Esophagus mucosa (tissue), 1 donor: ENCODE results near the gene USP54. TPM values are rescaled to one million over a fixed set of nuclear protein-coding genes. Genes with fewer than 3 reads are reported as not detected.
A peak's percentile ranks its signal among the peaks of the same experiment; 100 is the strongest.

ENCODE experiments used
- ATAC-seq: fragments of 200-7000 bp; cut with Tn5 transposase; one replicate; pipeline ENCODE4 v1.9.1; 2020
- total RNA-seq: library from RNA; stranded (reverse); gene quantifications from one replicate; pipeline ENCODE4 v1.2.4, GENCODE V29; 2023
- donor health status: DM: yes; HTN: yes; CAD: no.

Gene USP54
- total RNA-seq, 1 donor from 2014 or later: 44.8 TPM

GRCh38 chr10:73529089-73529832 is 61.9 kb downstream of the USP54 start:
- peak; percentile 86 for ATAC-seq

GRCh38 chr10:73522263-73522662 is 68.9 kb downstream of the USP54 start:
- ATAC-seq: no peak

- ATAC-seq: no peak
Observed at GRCh38 chr10:73519336-73519735, 71.8 kb downstream of the USP54 start.

- peak; percentile 39 for ATAC-seq
Observed at GRCh38 chr10:73517166-73517888, 73.8 kb downstream of the USP54 start.

GRCh38 chr10:73512207-73512743 is 78.9 kb downstream of the USP54 start:
- no peak for ATAC-seq

- no peak for ATAC-seq
Observed at GRCh38 chr10:73509695-73510094, 81.4 kb downstream of the USP54 start.

GRCh38 chr10:73506491-73506890 is 84.7 kb downstream of the USP54 start:
- no peak for ATAC-seq

GRCh38 chr10:73506074-73506473 is 85.1 kb downstream of the USP54 start:
- ATAC-seq: no peak

- ATAC-seq: no peak
Observed at GRCh38 chr10:73503037-73503436, 88.1 kb downstream of the USP54 start.

- no peak for ATAC-seq
Observed at GRCh38 chr10:73501651-73502050, 89.5 kb downstream of the USP54 start.

- ATAC-seq: no peak
Observed at GRCh38 chr10:73497623-73498022, 93.5 kb downstream of the USP54 start.

- peak; percentile 87 for ATAC-seq
Observed at GRCh38 chr10:73495884-73496674, 95.1 kb downstream of the USP54 start, which contains the start of gene PPP3CB. PPP3CB (minus strand) TSS chr10:73496024; CDS start chr10:73495889, 135 bp downstream.

- ATAC-seq: peak; percentile 98
Observed at GRCh38 chr10:73495226-73495883, 95.8 kb downstream of the USP54 start.

- no peak for ATAC-seq
Observed at GRCh38 chr10:73494877-73495225, 96.3 kb downstream of the USP54 start.

- ATAC-seq: no peak
Observed at GRCh38 chr10:73494213-73494612, 96.9 kb downstream of the USP54 start.

GRCh38 chr10:73493781-73494180 is 97.4 kb downstream of the USP54 start:
- ATAC-seq: no peak

- ATAC-seq: no peak
Observed at GRCh38 chr10:73486601-73487000, 104.5 kb downstream of the USP54 start.

GRCh38 chr10:73485320-73485719 is 105.8 kb downstream of the USP54 start:
- no peak for ATAC-seq

GRCh38 chr10:73480158-73480557 is 111.0 kb downstream of the USP54 start:
- ATAC-seq: no peak

- ATAC-seq: no peak
Observed at GRCh38 chr10:73478636-73479035, 112.5 kb downstream of the USP54 start.

GRCh38 chr10:73471226-73471625 is 119.9 kb downstream of the USP54 start:
- no peak for ATAC-seq

- ATAC-seq: no peak
Observed at GRCh38 chr10:73469579-73469978, 121.6 kb downstream of the USP54 start.
